NCI-H2029 treated with DMSO at 0.1 percent for 48 hours (cell line): Measurements from ENCODE around the gene MT1F.
"Not testable (repeated sequence)": the region's sequence is repeated elsewhere in the genome, so short reads cannot be mapped to it uniquely, and the experiment has no call there.

Experiments
- DNase-seq: peaks from one replicate; lab custom pipeline; 2025; lab: John Stamatoyannopoulos, UW

MT1F gene

GRCh38 chr16:56672761-56673536 is 15.2 kb downstream of the MT1F start:
- peak; percentile 30 for DNase-seq

GRCh38 chr16:56673921-56674320 is 16.2 kb downstream of the MT1F start:
- DNase-seq = no peak

- DNase-seq = not testable (repeated sequence)
Measured at GRCh38 chr16:56674570-56674969, 16.8 kb downstream of the MT1F start.

- no peak for DNase-seq
Measured at GRCh38 chr16:56675685-56676210, 18.0 kb downstream of the MT1F start.

- DNase-seq = no peak
Measured at GRCh38 chr16:56677474-56677873, 19.7 kb downstream of the MT1F start.

- DNase-seq = no peak
Measured at GRCh38 chr16:56679078-56679730, 21.4 kb downstream of the MT1F start.

GRCh38 chr16:56679818-56680217 is 22.1 kb downstream of the MT1F start:
- no peak for DNase-seq

GRCh38 chr16:56681939-56682702 is 24.4 kb downstream of the MT1F start, which contains the start of gene MT1X:
TSS of gene MT1X (plus strand) at chr16:56682470. CDS start at chr16:56682541, 71 bp downstream.
- peak; percentile 55 for DNase-seq

GRCh38 chr16:56682703-56683397 is 25.1 kb downstream of the MT1F start:
- no peak for DNase-seq

- no peak for DNase-seq
Measured at GRCh38 chr16:56683424-56684172, 25.8 kb downstream of the MT1F start.

GRCh38 chr16:56684256-56684925 is 26.6 kb downstream of the MT1F start:
- no peak for DNase-seq

GRCh38 chr16:56684926-56685590 is 27.3 kb downstream of the MT1F start:
- no peak for DNase-seq

GRCh38 chr16:56686758-56687157 is 29.0 kb downstream of the MT1F start:
- no peak for DNase-seq

GRCh38 chr16:56688762-56689161 is 31.0 kb downstream of the MT1F start:
- DNase-seq = no peak

GRCh38 chr16:56689171-56689570 is 31.4 kb downstream of the MT1F start:
- no peak for DNase-seq

- DNase-seq = no peak
Measured at GRCh38 chr16:56690420-56691122, 32.8 kb downstream of the MT1F start.

GRCh38 chr16:56691885-56692284 is 34.1 kb downstream of the MT1F start:
- DNase-seq = no peak

- no peak for DNase-seq
Measured at GRCh38 chr16:56695246-56695645, 37.5 kb downstream of the MT1F start.

- no peak for DNase-seq
Measured at GRCh38 chr16:56697456-56698155, 39.8 kb downstream of the MT1F start.
